K562 (cell line): ENCODE data around the gene KLHL6. TPM values are rescaled to one million over a fixed set of nuclear protein-coding genes. Genes with fewer than 3 reads are reported as not detected.

Experiments
- ARNT ChIP-seq, 2 experiments: fragments of 450-650 bp; IDR thresholded peaks; 2 replicates each; pipeline ENCODE4 v1.6.1; 2016; ENCODE audit warnings: mild to moderate bottlenecking in 1 of 2
- BDP1 ChIP-seq: IDR thresholded peaks from 3 replicates; pipeline ENCODE4 v1.6.1; 2011; ENCODE audit not compliant: insufficient read length, insufficient read depth
- DMBX1 ChIP-seq: fragments of 250-450 bp; sonication (Bioruptor Pico); IDR thresholded peaks from 2 replicates; pipeline ENCODE4 v1.8.0; 2022; ENCODE audit warnings: inconsistent platforms, mild to moderate bottlenecking, moderate library complexity, borderline replicate concordance
- ETV1 ChIP-seq: fragments of 450-650 bp; conservative IDR thresholded peaks from 2 replicates; pipeline ENCODE4 v1.6.1; 2016; ENCODE audit warnings: missing genetic modification characterization, control low read depth, low read depth, missing compliant biosample characterization
- FOSL1 ChIP-seq: fragments of 200-800 bp; sonication (Bioruptor generic); conservative IDR thresholded peaks from 2 replicates; pipeline ENCODE4 v1.6.1; 2016; ENCODE audit warnings: missing genetic modification characterization, missing compliant biosample characterization
- HDAC2 ChIP-seq: fragments of 450-650 bp; IDR thresholded peaks from 2 replicates; pipeline ENCODE4 v1.6.1; 2016; ENCODE audit warnings: mild to moderate bottlenecking
- HDAC3 ChIP-seq: fragments of 450-650 bp; IDR thresholded peaks from 2 replicates; pipeline ENCODE4 v1.6.1; 2018; ENCODE audit warnings: borderline replicate concordance, mild to moderate bottlenecking, moderate library complexity; ENCODE audit not compliant: partially characterized antibody
- HNRNPH1 ChIP-seq: fragments of 200-400 bp; formaldehyde crosslinking; optimal IDR thresholded peaks from 2 replicates; pipeline ENCODE3; 2017; ENCODE audit warnings: low read depth, mild to moderate bottlenecking, low read length, moderate library complexity
- MAZ ChIP-seq, 2 experiments: fragments of 450-650 bp in 1 of 2; sonication (generic) in 1 of 2; formaldehyde crosslinking; IDR thresholded peaks in 1 of 2; conservative IDR thresholded peaks in 1 of 2; 2 replicates each; pipeline versions ENCODE4 v1.4.0 to v1.5.0; 2020; ENCODE audit warnings: mild to moderate bottlenecking in 1 of 2, missing genetic modification reagents in 1 of 2
- MCM7 ChIP-seq, 2 experiments: fragments of 450-650 bp; IDR thresholded peaks; 2 replicates each; pipeline ENCODE4 v1.6.1; 2016 to 2018
- MED1 ChIP-seq: sonication (generic); formaldehyde crosslinking; IDR thresholded peaks from 2 replicates; pipeline ENCODE4 v1.8.1; 2023; ENCODE audit warnings: missing genetic modification reagents, borderline replicate concordance
- MEIS2 ChIP-seq: fragments of 450-650 bp; IDR thresholded peaks from 2 replicates; pipeline ENCODE4 v1.6.1; 2014; ENCODE audit warnings: mild to moderate bottlenecking; ENCODE audit not compliant: partially characterized antibody
- NCOR1 ChIP-seq: fragments of 450-650 bp; IDR thresholded peaks from 2 replicates; pipeline ENCODE4 v1.6.1; 2016; ENCODE audit warnings: mild to moderate bottlenecking, moderate library complexity
- NFYB ChIP-seq: IDR thresholded peaks from 2 replicates; pipeline ENCODE4 v1.6.1; 2011; ENCODE audit warnings: mild to moderate bottlenecking, moderate library complexity; ENCODE audit not compliant: insufficient read length; ENCODE audit errors: extremely low read depth
- POLR2H ChIP-seq: IDR thresholded peaks from 2 replicates; pipeline ENCODE4 v1.6.1; 2016; ENCODE audit warnings: missing genetic modification characterization, low read depth, mild to moderate bottlenecking, control low read depth, missing compliant biosample characterization, moderate library complexity
- RBM17 ChIP-seq: fragments of 200-400 bp; formaldehyde crosslinking; IDR thresholded peaks from 2 replicates; pipeline ENCODE4 v1.6.1; 2017; ENCODE audit warnings: low read depth, mild to moderate bottlenecking, low read length, borderline replicate concordance
- RFX5 ChIP-seq: IDR thresholded peaks from 2 replicates; pipeline ENCODE4 v1.6.1; 2011; ENCODE audit warnings: low read depth, mild to moderate bottlenecking, improper control_type of control experiment, low read length
- SNAPC5 ChIP-seq: fragments of 250-450 bp; sonication (Bioruptor Pico); IDR thresholded peaks from 2 replicates; pipeline ENCODE4 v1.8.0; 2021; ENCODE audit warnings: moderate library complexity, mild to moderate bottlenecking, inconsistent platforms
- TAL1 ChIP-seq: fragments of 450-650 bp; IDR thresholded peaks from 2 replicates; pipeline ENCODE4 v1.6.1; 2016; ENCODE audit warnings: mild to moderate bottlenecking
- U2AF2 ChIP-seq: fragments of 200-400 bp; formaldehyde crosslinking; optimal IDR thresholded peaks from 2 replicates; pipeline ENCODE3; 2017; ENCODE audit warnings: low read depth, mild to moderate bottlenecking, low read length
- ZNF354B ChIP-seq: fragments of 250-450 bp; sonication (Bioruptor Pico); IDR thresholded peaks from 2 replicates; pipeline ENCODE4 v1.4.0; 2020
- ZNF395 ChIP-seq: fragments of 200-800 bp; sonication (Bioruptor generic); IDR thresholded peaks from 2 replicates; pipeline ENCODE4 v1.6.1; 2017; ENCODE audit warnings: missing genetic modification characterization, missing compliant biosample characterization
- ZNF408 ChIP-seq: fragments of 250-450 bp; sonication (Bioruptor Pico); IDR thresholded peaks from 2 replicates; pipeline ENCODE4 v1.4.0; 2020; ENCODE audit warnings: low read depth, mild to moderate bottlenecking, moderate library complexity
- ZNF57 ChIP-seq: fragments of 450-650 bp; formaldehyde crosslinking; IDR thresholded peaks from 2 replicates; pipeline ENCODE4 v1.4.0; 2020; ENCODE audit warnings: mild to moderate bottlenecking, moderate library complexity
- ZNF695 ChIP-seq: fragments of 450-650 bp; formaldehyde crosslinking; IDR thresholded peaks from 2 replicates; pipeline ENCODE4 v1.4.0; 2020; ENCODE audit warnings: mild to moderate bottlenecking, moderate library complexity
- polyA plus RNA-seq, 8 experiments: library from polyadenylated mRNA; depleted of rRNA in 4 of 8; stranded (reverse) in 5 of 8; unstranded in 3 of 8; fragments of >200 nt; fragmentation: Nextera tagmentation in 2 of 8; fragmentation: Illumina TruSeq in 1 of 8; extraction: Ambion mirVana in 2 of 8; extraction: Trizol in 1 of 8; gene quantifications; 2 replicates each; pipeline versions ENCODE4 v1.2.1 to v1.2.3, GENCODE V29; 2011 to 2014; ENCODE audit warnings: inconsistent platforms in 1 of 8, missing spikeins in 1 of 8
- total RNA-seq, 7 experiments: library from RNA; depleted of rRNA in 6 of 7; stranded (reverse); fragments of >200 nt in 6 of 7; fragmentation: Illumina TruSeq in 2 of 7; extraction: Trizol in 2 of 7; gene quantifications; 2 replicates each; pipeline versions ENCODE4 v1.2.1 to v1.2.3, GENCODE V29; 2011 to 2021; ENCODE audit warnings: low replicate concordance in 1 of 7

Gene KLHL6
- total and polyA plus RNA-seq, 9 of the 15 experiments (the other 6 are each of a cell fraction or from before 2014, with no cell fraction given), result 0.18 to 2.1 (median 1.4) TPM

- no peak for TF ChIP-seq NFYB
- peak; percentile 55 for TF ChIP-seq FOSL1 (tag)
- TF ChIP-seq HDAC2, result no peak
- TF ChIP-seq RFX5, result no peak
- TF ChIP-seq ARNT (IDR thresholded peaks at IDR 0.05), result peak; percentile 56 to 83; a peak in 2 of 4 replicates
- no peak for TF ChIP-seq ZNF57 (CRISPR knock-in tag)
- no peak for TF ChIP-seq ZNF408 (CRISPR knock-in tag)
- TF ChIP-seq DMBX1 (CRISPR knock-in tag), result peak; percentile 33; the same call in 1 of the 2 replicates
- no peak for TF ChIP-seq SNAPC5 (CRISPR knock-in tag)
- TF ChIP-seq RBM17, result no peak
- no peak for TF ChIP-seq NCOR1
- TF ChIP-seq ZNF395, result peak; percentile 69; the same call in 1 of the 2 replicates
- no peak for TF ChIP-seq ETV1
- TF ChIP-seq MCM7 (IDR thresholded peaks at IDR 0.05), result no peak
- TF ChIP-seq MED1 (CRISPR knock-in tag), result no peak
- no peak for TF ChIP-seq ZNF354B (CRISPR knock-in tag)
- no peak for TF ChIP-seq BDP1
- TF ChIP-seq MEIS2, result peak; percentile 60
- TF ChIP-seq HNRNPH1, result no peak
- peak; percentile 18; the same call in 1 of the 2 replicates for TF ChIP-seq TAL1
- no peak for TF ChIP-seq U2AF2
- no peak for TF ChIP-seq HDAC3
- TF ChIP-seq MAZ (CRISPR knock-in tag; conservative IDR thresholded peaks at IDR 0.05 in 1 of 2, IDR thresholded peaks at IDR 0.05 in 1 of 2), result no peak
- TF ChIP-seq ZNF695 (CRISPR knock-in tag), result no peak
- TF ChIP-seq POLR2H, result no peak
Measured at GRCh38 chr3:183532620-183533411, 22.7 kb downstream of the KLHL6 start (continued).
